HepG2 (cell line): ENCODE data around the gene SH3PXD2A. TPM values are rescaled to one million over a fixed set of nuclear protein-coding genes. Genes with fewer than 3 reads are reported as not detected.

Source experiments
- ATAC-seq: fragments of 200-7000 bp; cut with Tn5 transposase; 3 replicates; pipeline ENCODE4 v1.9.1; 2020; ENCODE audit warnings: mild to moderate bottlenecking, moderate library complexity
- BruUV-seq: library from RNA; stranded (reverse); fragments of 400-500 nt; replicated peaks from 2 replicates; lab custom pipeline; 2021; lab: Mats Ljungman, UMichigan
- CTCF ChIA-PET: fragments of 300-600 bp; formaldehyde crosslinking; extraction: SDS; loops from one replicate; lab custom pipeline; 2021; ENCODE audit warnings: low total read pairs, inconsistent platforms, low intra/inter-chr PET ratio; lab: Yijun Ruan, JAX
- POLR2A ChIA-PET: fragments of 350-600 bp; sonication (Branson Sonifier 250); formaldehyde crosslinking; loops from one replicate; lab custom pipeline; 2020; ENCODE audit warnings: antibody characterized with exemption, inconsistent platforms; lab: Yijun Ruan, JAX
- DNase-seq: peaks from one replicate; pipeline ENCODE4 v3.0.0-alpha.2; 2015; ENCODE audit warnings: low spot score
- FAIRE-seq: peaks from 3 replicates; lab custom pipeline; 2011; peaks lifted over from hg19 to GRCh38; lab: Jason Lieb, UNC
- H2AFZ ChIP-seq: one replicate; pipeline ENCODE4 v1.6.1; 2011; ENCODE audit warnings: low read length, inconsistent platforms
- H3K27ac ChIP-seq: fragments of 300-600 bp; 3 replicates; pipeline ENCODE4 v1.8.0; 2011; ENCODE audit warnings: mixed run types, mild to moderate bottlenecking, mixed read lengths, low read length, inconsistent platforms; ENCODE audit not compliant: insufficient read depth; ENCODE audit errors: extremely low read length
- H3K27me3 ChIP-seq, 2 experiments: fragments of 200-600 bp in 1 of 2; 2 replicates in 1 of 2; 3 replicates in 1 of 2; pipeline versions ENCODE4 v1.6.0 to v1.8.0; 2011; ENCODE audit warnings: low read length in 2 of 2, mild to moderate bottlenecking in 2 of 2, moderate library complexity in 2 of 2, inconsistent platforms in 1 of 2; ENCODE audit not compliant: insufficient read depth in 2 of 2, control insufficient read depth in 1 of 2
- H3K36me3 ChIP-seq, 2 experiments: fragments of 200-600 bp in 1 of 2; replicated peaks in 1 of 2; 2 replicates in 1 of 2; 3 replicates in 1 of 2; pipeline versions ENCODE4 v1.5.1 to v1.8.0; 2011; ENCODE audit warnings: low read length in 2 of 2, inconsistent platforms in 1 of 2; ENCODE audit not compliant: insufficient read depth in 2 of 2, control insufficient read depth in 1 of 2
- H3K4me1 ChIP-seq: 2 replicates; pipeline ENCODE4 v1.5.1; 2012; ENCODE audit warnings: low read length, inconsistent platforms; ENCODE audit not compliant: insufficient read depth
- H3K4me2 ChIP-seq: 2 replicates; pipeline ENCODE4 v1.6.0; 2011; ENCODE audit warnings: low read depth, low read length, inconsistent platforms
- H3K4me3 ChIP-seq, 3 experiments: fragments of 200-600 bp in 1 of 3; sonication (generic), shearing (Covaris generic) in 1 of 3; replicated peaks in 1 of 3; 2 replicates each; pipeline ENCODE4 v1.5.1; 2011 to 2016; ENCODE audit warnings: low read length in 3 of 3, inconsistent platforms in 2 of 3, low read depth in 2 of 3, mild to moderate bottlenecking in 2 of 3, control low read depth in 1 of 3, mixed read lengths in 1 of 3; ENCODE audit not compliant: insufficient read depth in 1 of 3
- H3K79me2 ChIP-seq: one replicate; pipeline ENCODE4 v1.6.1; 2011; ENCODE audit warnings: low read length, inconsistent platforms; ENCODE audit not compliant: insufficient read depth
- H3K9ac ChIP-seq: 2 replicates; pipeline ENCODE4 v1.6.0; 2011; ENCODE audit warnings: mild to moderate bottlenecking, low read depth, low read length, inconsistent platforms; ENCODE audit not compliant: insufficient read depth
- H3K9me3 ChIP-seq: 2 replicates; pipeline ENCODE4 v1.5.1; 2012; ENCODE audit warnings: mild to moderate bottlenecking, low read length
- H4K20me1 ChIP-seq: 2 replicates; pipeline ENCODE4 v1.6.0; 2011; ENCODE audit warnings: inconsistent platforms, mild to moderate bottlenecking, low read length, moderate library complexity; ENCODE audit not compliant: insufficient read depth
- GATA4 ChIP-seq: sonication (generic); IDR thresholded peaks from 2 replicates; pipeline ENCODE4 v1.6.1; 2016; ENCODE audit warnings: antibody characterized with exemption, low read depth, borderline replicate concordance
- POLR2A ChIP-seq, 2 experiments: IDR thresholded peaks; 2 replicates each; pipeline ENCODE4 v1.6.1; 2011; ENCODE audit warnings: low read depth in 2 of 2, low read length in 2 of 2, mild to moderate bottlenecking in 1 of 2, moderate library complexity in 1 of 2; ENCODE audit not compliant: insufficient read depth in 1 of 2
- RBM39 ChIP-seq: fragments of 200-400 bp; formaldehyde crosslinking; IDR thresholded peaks from one replicate; pipeline ENCODE4 v1.6.1; 2018; ENCODE audit warnings: antibody characterized with exemption, mild to moderate bottlenecking, low read depth, low read length; ENCODE audit not compliant: poor library complexity, severe bottlenecking
- STAT5B ChIP-seq: sonication (generic); formaldehyde crosslinking; IDR thresholded peaks from 2 replicates; pipeline ENCODE4 v1.4.0; 2020; ENCODE audit warnings: missing genetic modification reagents
- TCF7 ChIP-seq: sonication (generic); IDR thresholded peaks from 2 replicates; pipeline ENCODE4 v1.6.1; 2016; ENCODE audit warnings: antibody characterized with exemption, low read depth
- ZBTB10 ChIP-seq: sonication (generic); formaldehyde crosslinking; IDR thresholded peaks from 2 replicates; pipeline ENCODE4 v1.4.0; 2020; ENCODE audit warnings: missing genetic modification reagents, borderline replicate concordance
- ZBTB37 ChIP-seq: sonication (generic); formaldehyde crosslinking; IDR thresholded peaks from 2 replicates; pipeline ENCODE4 v1.4.0; 2020; ENCODE audit warnings: mild to moderate bottlenecking, missing genetic modification reagents
- ZKSCAN5 ChIP-seq: sonication (generic); formaldehyde crosslinking; IDR thresholded peaks from 2 replicates; pipeline ENCODE4 v1.5.1; 2020; ENCODE audit warnings: mild to moderate bottlenecking, missing genetic modification reagents
- ZNF232 ChIP-seq: sonication (generic); formaldehyde crosslinking; IDR thresholded peaks from 2 replicates; pipeline ENCODE4 v1.4.0; 2020; ENCODE audit warnings: missing genetic modification reagents, borderline replicate concordance
- ZNF337 ChIP-seq: sonication (generic); formaldehyde crosslinking; IDR thresholded peaks from 2 replicates; pipeline ENCODE4 v1.5.1; 2020; ENCODE audit warnings: missing genetic modification reagents, low read depth, mild to moderate bottlenecking, borderline replicate concordance
- ZNF678 ChIP-seq: sonication (generic); formaldehyde crosslinking; IDR thresholded peaks from 2 replicates; pipeline ENCODE4 v1.4.0; 2020; ENCODE audit warnings: mild to moderate bottlenecking, missing genetic modification reagents
- ZNF713 ChIP-seq: sonication (generic); formaldehyde crosslinking; IDR thresholded peaks from 2 replicates; pipeline ENCODE4 v1.4.0; 2020; ENCODE audit warnings: mild to moderate bottlenecking, missing genetic modification reagents
- ZNF775 ChIP-seq: sonication (generic); formaldehyde crosslinking; IDR thresholded peaks from 2 replicates; pipeline ENCODE4 v1.4.0; 2020; ENCODE audit warnings: missing genetic modification reagents, mild to moderate bottlenecking, moderate library complexity, borderline replicate concordance
- WGBS: methylation state at CpG from one replicate; pipeline ENCODE4 v1.1.6; 2017; ENCODE audit warnings: low lambda C conversion rate; 5-methylcytosine and 5-hydroxymethylcytosine counted together
- in situ Hi-C: cut with HindIII; loops from 2 replicates; pipeline ENCODE4 v1.10.0; 2017; ENCODE audit warnings: low pct_unique_long_range_greater_than_20kb; ENCODE audit not compliant: extremely low pct_ligation_motif_present
- intact Hi-C: fragments of 100-400 bp; cut with micrococcal nuclease; formaldehyde crosslinking; loops from one replicate; pipeline ENCODE4 v1.10.0; 2022; ENCODE audit not compliant: unreplicated experiment
- polyA plus RNA-seq, 8 experiments: library from polyadenylated mRNA; depleted of rRNA in 3 of 8; stranded (reverse) in 7 of 8; unstranded in 1 of 8; fragments of >200 nt; fragmentation: Illumina TruSeq in 4 of 8; extraction: Trizol in 4 of 8; gene quantifications; 2 replicates each; pipeline versions ENCODE4 v1.2.1 to v1.2.3, GENCODE V29; 2011 to 2016; ENCODE audit warnings: low read depth in 4 of 8, missing spikeins in 1 of 8, mixed read lengths in 1 of 8; ENCODE audit not compliant: insufficient read depth in 1 of 8
- total RNA-seq, 5 experiments: library from RNA; depleted of rRNA; stranded (reverse); fragments of >200 nt; fragmentation: Illumina TruSeq; extraction: Trizol; gene quantifications; 2 replicates each; pipeline ENCODE4 v1.2.3, GENCODE V29; 2016; ENCODE audit warnings: low read depth in 1 of 5

SH3PXD2A gene
- total and polyA plus RNA-seq, 2 of the 13 experiments (the other 11 are each of a cell fraction or from before 2014, with no cell fraction given) = 11.1 to 11.3 TPM

- TF ChIP-seq ZNF678 (CRISPR knock-in tag) (no peak), ZNF232 (no peak), ZKSCAN5 (CRISPR knock-in tag) (no peak), ZBTB37 (CRISPR knock-in tag) (no peak), ZNF337 (CRISPR knock-in tag) (no peak), RBM39 (no peak), STAT5B (CRISPR knock-in tag) (no peak)
- Histone ChIP-seq H3K4me3 (no peak overlapping the region), H3K4me2 (no peak overlapping the region), H4K20me1 (no peaks in the 10 kb centered on the region), H3K4me1 (no peaks in the 10 kb centered on the region), H3K27ac (no peak overlapping the region), H3K27me3 (no peaks in the 10 kb centered on the region; a peak in 1 of 5 replicates), H2AFZ (no peak overlapping the region), H3K9ac (no peak overlapping the region), H3K79me2 (no peaks in the 10 kb centered on the region), H3K36me3 (peaks cover 6 to 46% of the 10 kb centered on the region in 2 experiments; a peak in 3 of 5 replicates), H3K9me3 (no peaks in the 10 kb centered on the region)
- 96% methylated on average over 5 of the region's 5 CpGs for WGBS
- no peak for ATAC-seq
- DNase-seq = no peak
- POLR2A ChIA-PET = no interaction called here
- CTCF ChIA-PET = no interaction called here
- intact Hi-C loops = no loop called here
- no TSS peak for BruUV-seq
- no peak for FAIRE-seq
- in situ Hi-C loops = no loop called here
These were observed 43.9 kb upstream of the SH3PXD2A start for GRCh38 chr10:103899312-103899711.

- DNase-seq (no peak), ATAC-seq (no peak), FAIRE-seq (no peak)
- no TSS peak for BruUV-seq
- intact Hi-C loops = no loop called here
- no peak overlapping the region for H3K27ac ChIP-seq
- no peak for TF ChIP-seq ZBTB10 (CRISPR knock-in tag)
- TF ChIP-seq TCF7 = no peak
- no peak for TF ChIP-seq ZNF775
- no peak for TF ChIP-seq GATA4
- TF ChIP-seq POLR2A (IDR thresholded peaks at IDR 0.05; ENCODE audit: insufficient read depth in 1 of 2, low read depth in 2 of 2, low read length in 2 of 2) = no peak
- no peak for TF ChIP-seq ZNF713 (CRISPR knock-in tag)
- no peak overlapping the region for H3K4me3 ChIP-seq
- H4K20me1 ChIP-seq = no peaks in the 10 kb centered on the region
- CTCF ChIA-PET = no interaction called here
- no peak overlapping the region for H3K9ac ChIP-seq
- no peaks in the 10 kb centered on the region for H3K9me3 ChIP-seq
- POLR2A ChIA-PET = no interaction called here
- H3K4me1 ChIP-seq = no peaks in the 10 kb centered on the region
- H3K27me3 ChIP-seq = no peaks in the 10 kb centered on the region; a peak in 1 of 5 replicates
- no peak overlapping the region for H2AFZ ChIP-seq
- in situ Hi-C loops = no loop called here
- H3K79me2 ChIP-seq = no peaks in the 10 kb centered on the region
- H3K36me3 ChIP-seq = peaks cover 6 to 36% of the 10 kb centered on the region in 2 experiments; a peak in 3 of 5 replicates
- whole genome bisulfite sequencing = 86% methylated on average over 7 of the region's 7 CpGs
- no peak overlapping the region for H3K4me2 ChIP-seq
These were observed 41.9 kb upstream of the SH3PXD2A start for GRCh38 chr10:103897241-103897774.
